ENCODE measurements around the gene FMC1.
"Not testable (repeated sequence)": the region's sequence is repeated elsewhere in the genome, so short reads cannot be mapped to it uniquely, and the experiment has no call there.

The FMC1 gene

GRCh38 chr7:139340808-139341057, 404 bp upstream of the FMC1 start:
- FAIRE-seq (no peak), DNase-seq (ENCODE audit: insufficient read length, low spot score) (no peak)
- TF ChIP-seq CTCF (IDR thresholded peaks at IDR 0.05; ENCODE audit: insufficient read depth, missing control alignments) = no peak

- no peak for FAIRE-seq
- TF ChIP-seq CTCF (IDR thresholded peaks at IDR 0.05; ENCODE audit: insufficient read depth, missing control alignments) = no peak
- no peak for DNase-seq (ENCODE audit: insufficient read length, low spot score)
These were observed 664 bp downstream of the FMC1 start for GRCh38 chr7:139341776-139342226.

DNA sequence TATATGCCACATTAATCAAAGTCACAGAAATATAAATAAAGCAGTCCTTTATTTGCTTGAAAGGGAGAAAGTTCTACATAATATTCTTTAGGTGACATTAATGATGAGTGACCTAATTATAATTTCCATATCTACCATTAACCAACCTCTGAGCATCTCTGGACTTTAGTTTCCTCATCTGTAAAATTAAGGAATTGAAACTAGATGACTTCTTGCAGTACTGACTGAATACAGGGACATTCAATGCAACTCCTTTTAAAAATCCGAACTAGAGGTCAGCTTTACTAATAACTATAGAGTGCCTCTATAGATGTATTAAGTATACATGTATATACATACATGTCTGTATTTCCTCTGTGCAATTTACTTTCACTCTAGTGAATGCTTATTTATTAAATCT, 3.9 kb downstream of the FMC1 start:
- no peak for DNase-seq (ENCODE audit: insufficient read length, low spot score)
- FAIRE-seq = no peak
- no peak for TF ChIP-seq CTCF (IDR thresholded peaks at IDR 0.05; ENCODE audit: insufficient read depth, missing control alignments)

- DNase-seq (ENCODE audit: insufficient read length, low spot score) (no peak), FAIRE-seq (no peak)
- no peak for TF ChIP-seq CTCF (IDR thresholded peaks at IDR 0.05; ENCODE audit: insufficient read depth, missing control alignments)
These were observed 9.9 kb downstream of the FMC1 start for GRCh38 chr7:139351027-139351426.

DNA sequence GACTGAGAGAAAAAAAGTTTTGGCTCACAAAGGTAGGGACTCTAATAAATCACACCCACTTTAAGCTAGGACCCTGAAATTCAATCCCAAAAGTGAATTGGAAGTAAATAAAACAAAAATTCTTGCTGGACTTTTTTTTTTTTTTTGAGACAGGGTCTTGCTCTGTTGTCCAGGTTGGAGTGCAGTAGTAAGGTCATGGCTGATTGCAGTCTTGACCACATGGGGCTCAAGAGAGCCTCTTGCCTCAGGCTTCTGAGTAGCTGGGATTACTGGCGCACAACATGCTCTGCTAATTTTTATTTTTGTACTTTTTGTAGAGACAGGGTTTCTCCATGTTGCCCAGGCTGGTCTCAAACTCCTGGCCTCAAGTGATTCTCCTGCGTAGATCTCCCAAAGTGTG, 13.6 kb downstream of the FMC1 start:
- DNase-seq (ENCODE audit: insufficient read length, low spot score) (no peak), FAIRE-seq (no peak)
- no peak for TF ChIP-seq CTCF (IDR thresholded peaks at IDR 0.05; ENCODE audit: insufficient read depth, missing control alignments)

- FAIRE-seq (no peak), DNase-seq (ENCODE audit: insufficient read length, low spot score) (no peak)
- TF ChIP-seq CTCF (IDR thresholded peaks at IDR 0.05; ENCODE audit: insufficient read depth, missing control alignments) = no peak
These were observed 14.2 kb downstream of the FMC1 start for GRCh38 chr7:139355320-139355719.

GRCh38 chr7:139357729-139358506, 16.8 kb downstream of the FMC1 start:
- DNase-seq (ENCODE audit: insufficient read length, low spot score); FAIRE-seq: not testable (repeated sequence)
